ENCODE results near the gene DUSP16.

The DUSP16 gene

DNA sequence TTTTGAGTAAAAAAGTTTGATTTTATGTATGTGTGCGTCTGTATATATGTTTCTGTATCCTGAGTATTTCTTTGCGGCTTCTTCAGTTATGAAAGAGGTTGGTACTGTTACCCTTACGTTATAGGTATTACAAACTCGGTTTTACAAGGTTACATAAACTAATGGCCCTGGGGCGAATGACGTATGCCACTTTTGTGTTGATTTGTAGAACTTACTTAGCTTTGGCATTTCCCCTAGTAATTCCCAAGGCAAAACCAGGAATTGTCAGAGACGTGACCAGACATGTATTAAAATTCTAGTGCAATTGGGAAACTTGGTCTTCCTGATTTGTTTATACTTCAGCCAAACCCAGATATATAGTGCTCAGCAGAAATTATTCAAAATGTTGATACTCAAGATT, 93.3 kb downstream of the DUSP16 start:
- TF ChIP-seq, protein P1, sequence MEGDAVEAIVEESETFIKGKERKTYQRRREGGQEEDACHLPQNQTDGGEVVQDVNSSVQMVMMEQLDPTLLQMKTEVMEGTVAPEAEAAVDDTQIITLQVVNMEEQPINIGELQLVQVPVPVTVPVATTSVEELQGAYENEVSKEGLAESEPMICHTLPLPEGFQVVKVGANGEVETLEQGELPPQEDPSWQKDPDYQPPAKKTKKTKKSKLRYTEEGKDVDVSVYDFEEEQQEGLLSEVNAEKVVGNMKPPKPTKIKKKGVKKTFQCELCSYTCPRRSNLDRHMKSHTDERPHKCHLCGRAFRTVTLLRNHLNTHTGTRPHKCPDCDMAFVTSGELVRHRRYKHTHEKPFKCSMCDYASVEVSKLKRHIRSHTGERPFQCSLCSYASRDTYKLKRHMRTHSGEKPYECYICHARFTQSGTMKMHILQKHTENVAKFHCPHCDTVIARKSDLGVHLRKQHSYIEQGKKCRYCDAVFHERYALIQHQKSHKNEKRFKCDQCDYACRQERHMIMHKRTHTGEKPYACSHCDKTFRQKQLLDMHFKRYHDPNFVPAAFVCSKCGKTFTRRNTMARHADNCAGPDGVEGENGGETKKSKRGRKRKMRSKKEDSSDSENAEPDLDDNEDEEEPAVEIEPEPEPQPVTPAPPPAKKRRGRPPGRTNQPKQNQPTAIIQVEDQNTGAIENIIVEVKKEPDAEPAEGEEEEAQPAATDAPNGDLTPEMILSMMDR (IDR thresholded peaks at IDR 0.05; ENCODE audit: low read depth, low read length), result no peak
- no peak for DNase-seq (ENCODE audit: extremely low read depth, low read depth)

DNA sequence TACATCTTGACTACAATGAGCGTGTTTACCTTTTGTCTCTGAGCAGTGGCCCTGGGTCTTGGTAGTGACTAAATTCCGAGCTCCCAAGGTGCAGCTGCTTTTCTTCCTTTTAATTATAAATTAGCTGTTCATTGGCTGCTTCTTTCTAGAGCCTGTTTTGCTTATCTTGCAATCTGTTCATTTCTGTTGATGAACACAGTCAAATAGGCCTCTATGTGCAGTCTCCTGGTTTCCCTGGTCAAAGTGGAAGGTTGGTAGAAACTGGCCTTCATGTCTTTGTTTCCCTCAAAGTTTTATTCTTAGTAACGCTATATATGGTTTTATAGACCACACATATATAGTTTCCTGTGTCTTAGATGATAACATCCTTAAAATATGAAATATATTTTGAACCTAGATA, 94.1 kb downstream of the DUSP16 start:
- TF ChIP-seq, protein P1 (IDR thresholded peaks at IDR 0.05; ENCODE audit: low read depth, low read length), result no peak
- DNase-seq (ENCODE audit: extremely low read depth, low read depth), result no peak

DNA sequence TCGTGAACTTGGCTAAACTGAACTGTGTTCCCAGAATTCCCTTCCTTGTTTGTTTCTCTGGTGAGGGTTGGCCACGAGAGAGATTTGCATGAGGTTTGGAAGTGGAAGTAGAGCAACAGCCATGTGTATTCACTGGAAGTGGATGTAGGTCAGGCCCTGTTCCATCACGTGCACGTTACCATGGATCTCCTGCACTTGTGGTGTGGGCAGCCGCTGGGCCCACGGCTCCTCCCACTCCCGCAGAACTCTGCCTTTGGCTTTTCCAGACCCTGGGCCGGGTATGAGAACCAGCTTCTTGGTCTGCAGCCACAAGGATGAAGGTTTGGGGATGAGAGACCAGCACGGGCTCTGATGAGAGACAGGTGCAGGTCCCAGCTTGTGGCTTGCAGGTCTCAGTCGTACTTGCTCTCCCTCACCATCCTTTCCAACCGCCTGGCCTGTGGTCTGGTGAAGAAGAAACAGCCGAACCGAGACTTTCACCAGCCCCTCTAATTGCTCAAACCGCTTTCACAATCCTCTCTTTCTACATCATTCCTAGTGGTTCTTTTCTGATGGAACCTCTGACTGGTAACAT, 94.9 kb downstream of the DUSP16 start:
- no peak for DNase-seq (ENCODE audit: extremely low read depth, low read depth)
- TF ChIP-seq, protein P1 (IDR thresholded peaks at IDR 0.05; ENCODE audit: low read depth, low read length), result no peak

DNA sequence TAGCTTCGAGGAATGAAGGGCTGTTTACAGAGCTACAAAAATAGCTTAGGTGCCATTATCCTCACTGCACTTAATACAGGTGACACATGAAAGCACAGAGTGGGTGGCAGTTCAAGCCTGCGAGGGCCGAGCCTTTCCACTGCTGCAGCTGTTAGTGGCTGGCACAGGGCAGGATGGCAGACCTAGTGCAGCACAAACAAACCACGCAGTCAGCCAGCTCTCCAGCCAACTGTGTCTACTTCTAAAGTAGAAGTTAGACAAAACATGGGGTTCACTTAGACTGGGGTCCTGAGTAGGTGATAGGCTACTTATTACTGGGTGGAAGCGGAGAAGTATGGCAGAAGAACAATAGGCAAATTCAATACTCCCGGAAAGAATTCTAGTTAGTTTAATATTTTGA, 95.4 kb downstream of the DUSP16 start:
- DNase-seq (ENCODE audit: extremely low read depth, low read depth), result no peak
- TF ChIP-seq, protein P1 (IDR thresholded peaks at IDR 0.05; ENCODE audit: low read depth, low read length), result no peak

DNA sequence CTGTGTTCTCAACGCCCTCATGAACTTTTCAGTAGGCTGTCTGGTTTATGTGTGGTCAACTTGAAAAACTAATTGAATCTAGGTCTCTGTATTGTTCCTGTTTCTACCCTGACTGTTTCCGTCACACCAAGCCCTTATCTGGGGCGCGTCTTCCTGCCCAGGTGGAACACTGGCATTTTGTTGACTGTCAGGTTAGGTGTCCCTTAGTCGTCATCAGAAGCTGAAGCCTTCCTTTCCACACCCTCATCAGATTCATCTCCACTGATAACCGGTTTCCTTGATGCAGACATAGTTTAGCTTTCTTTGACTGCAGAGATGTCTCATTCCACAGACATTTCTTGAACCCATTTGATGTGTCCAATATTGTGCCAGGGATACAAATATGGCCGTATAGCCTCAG, 96.5 kb downstream of the DUSP16 start:
- DNase-seq (ENCODE audit: extremely low read depth, low read depth), result no peak
- TF ChIP-seq, protein P1 (IDR thresholded peaks at IDR 0.05; ENCODE audit: low read depth, low read length), result no peak

DNA sequence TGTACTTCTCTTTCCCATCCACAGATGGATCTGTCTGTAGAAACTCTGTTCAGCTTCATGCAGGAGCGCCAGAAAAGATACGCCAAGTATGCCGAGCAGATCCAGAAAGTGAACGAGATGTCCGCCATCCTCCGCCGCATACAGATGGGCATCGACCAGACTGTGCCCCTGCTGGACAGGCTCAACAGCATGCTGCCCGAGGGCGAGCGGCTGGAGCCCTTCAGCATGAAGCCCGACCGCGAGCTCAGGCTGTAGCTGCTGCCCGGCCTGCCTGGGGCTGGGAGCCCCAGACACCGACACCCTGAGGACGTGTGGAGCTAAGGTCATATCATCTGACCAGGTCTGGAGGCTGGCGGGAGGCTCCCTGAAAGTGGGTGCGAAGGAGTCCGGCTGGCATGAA, 97.1 kb downstream of the DUSP16 start:
- TF ChIP-seq, protein P1 (IDR thresholded peaks at IDR 0.05; ENCODE audit: low read depth, low read length), result no peak
- no peak for DNase-seq (ENCODE audit: extremely low read depth, low read depth)

DNA sequence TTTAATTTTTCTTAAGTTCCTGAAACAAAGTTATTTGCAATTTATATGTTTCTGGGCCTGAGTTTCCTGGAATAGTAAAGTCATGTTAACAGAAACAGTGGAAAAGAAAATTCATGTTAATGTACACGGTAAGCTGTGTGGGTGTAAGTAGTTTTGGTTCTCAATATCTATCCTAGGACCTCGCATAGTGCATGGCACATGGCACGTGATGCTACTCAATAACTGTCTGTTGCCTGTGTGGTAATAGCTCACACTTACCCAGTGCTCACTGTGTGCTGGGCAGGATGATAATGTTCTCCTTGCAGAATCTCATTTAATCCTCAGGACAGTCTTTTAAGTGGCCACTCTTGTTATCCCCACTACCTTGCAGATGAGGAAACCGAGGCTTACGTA, 100.7 kb downstream of the DUSP16 start:
- TF ChIP-seq, protein P1 (IDR thresholded peaks at IDR 0.05; ENCODE audit: low read depth, low read length), result no peak
- DNase-seq (ENCODE audit: extremely low read depth, low read depth), result no peak
